GM12878 (cell line): ENCODE results near the gene CTNNA2.

Source experiments
- BHLHE40 ChIP-seq, 2 experiments: fragments of 450-650 bp in 1 of 2; IDR thresholded peaks; 2 replicates each; pipeline ENCODE4 v1.6.1; 2011 to 2017; ENCODE audit warnings: low read depth in 2 of 2, borderline replicate concordance in 1 of 2, improper control_type of control experiment in 1 of 2, low read length in 1 of 2, mild to moderate bottlenecking in 1 of 2
- HDGF ChIP-seq: fragments of 450-650 bp; IDR thresholded peaks from 2 replicates; pipeline ENCODE4 v1.6.1; 2016; ENCODE audit warnings: antibody characterized with exemption
- NFYB ChIP-seq: IDR thresholded peaks from 2 replicates; pipeline ENCODE4 v1.6.1; 2011; ENCODE audit warnings: low read depth, mild to moderate bottlenecking, low read length, improper control_type of control experiment, moderate library complexity; ENCODE audit not compliant: insufficient read depth
- POLR2A ChIP-seq: IDR thresholded peaks from 2 replicates; pipeline ENCODE4 v1.6.1; 2011; ENCODE audit warnings: low read depth, mild to moderate bottlenecking, low read length
- POU2F2 ChIP-seq: IDR thresholded peaks from 3 replicates; pipeline ENCODE4 v1.6.1; 2011; ENCODE audit warnings: low read depth, mild to moderate bottlenecking, low read length, borderline replicate concordance
- ZSCAN29 ChIP-seq: fragments of 450-650 bp; IDR thresholded peaks from 2 replicates; pipeline ENCODE4 v1.6.1; 2017; ENCODE audit warnings: mild to moderate bottlenecking, moderate library complexity
- TF ChIP-seq, protein P1 (sequence below): IDR thresholded peaks from 2 replicates; pipeline ENCODE4 v1.6.1; 2012; ENCODE audit warnings: low read depth, low read length, improper control_type of control experiment
- TF ChIP-seq, protein P2 (sequence below), 3 experiments: IDR thresholded peaks in 2 of 3; conservative IDR thresholded peaks in 1 of 3; 2 replicates each; pipeline ENCODE4 v1.5.1; 2011; ENCODE audit warnings: low read depth in 3 of 3, low read length in 3 of 3, mild to moderate bottlenecking in 3 of 3, control low read depth in 2 of 3, moderate library complexity in 2 of 3, inconsistent platforms in 1 of 3, mixed read lengths in 1 of 3; ENCODE audit not compliant: control insufficient read depth in 2 of 3, insufficient read depth in 1 of 3; ENCODE audit errors: extremely low read depth in 1 of 3
- TF ChIP-seq, protein P3 (sequence below): fragments of 450-650 bp; IDR thresholded peaks from 2 replicates; pipeline ENCODE4 v1.6.1; 2017; ENCODE audit warnings: mild to moderate bottlenecking

DNA sequence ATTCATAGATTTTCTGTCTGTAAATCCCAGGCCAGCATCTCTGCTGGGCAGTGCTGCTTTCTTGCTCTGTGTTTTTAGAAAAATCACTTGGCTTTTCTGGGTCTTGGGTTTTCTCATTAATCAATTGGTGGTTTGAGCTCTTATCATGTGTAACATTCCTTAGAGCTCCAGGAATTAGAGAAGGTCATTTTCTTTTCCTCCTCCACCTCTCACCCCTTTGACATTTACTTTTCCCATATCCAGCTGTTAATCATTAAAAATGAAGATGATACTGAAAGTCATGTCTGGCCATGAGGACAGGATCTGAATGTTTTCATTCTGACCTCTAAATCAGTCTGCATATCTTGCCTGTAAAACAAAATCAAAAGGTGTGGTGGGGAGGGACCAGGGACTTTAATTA, 680.7 kb downstream of the CTNNA2 start:
- no peak for TF ChIP-seq POLR2A
- TF ChIP-seq NFYB, result no peak
- TF ChIP-seq, protein P1, sequence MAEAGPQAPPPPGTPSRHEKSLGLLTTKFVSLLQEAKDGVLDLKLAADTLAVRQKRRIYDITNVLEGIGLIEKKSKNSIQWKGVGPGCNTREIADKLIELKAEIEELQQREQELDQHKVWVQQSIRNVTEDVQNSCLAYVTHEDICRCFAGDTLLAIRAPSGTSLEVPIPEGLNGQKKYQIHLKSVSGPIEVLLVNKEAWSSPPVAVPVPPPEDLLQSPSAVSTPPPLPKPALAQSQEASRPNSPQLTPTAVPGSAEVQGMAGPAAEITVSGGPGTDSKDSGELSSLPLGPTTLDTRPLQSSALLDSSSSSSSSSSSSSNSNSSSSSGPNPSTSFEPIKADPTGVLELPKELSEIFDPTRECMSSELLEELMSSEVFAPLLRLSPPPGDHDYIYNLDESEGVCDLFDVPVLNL, result no peak
- TF ChIP-seq HDGF, result no peak
- TF ChIP-seq POU2F2, result no peak
- TF ChIP-seq, protein P2, sequence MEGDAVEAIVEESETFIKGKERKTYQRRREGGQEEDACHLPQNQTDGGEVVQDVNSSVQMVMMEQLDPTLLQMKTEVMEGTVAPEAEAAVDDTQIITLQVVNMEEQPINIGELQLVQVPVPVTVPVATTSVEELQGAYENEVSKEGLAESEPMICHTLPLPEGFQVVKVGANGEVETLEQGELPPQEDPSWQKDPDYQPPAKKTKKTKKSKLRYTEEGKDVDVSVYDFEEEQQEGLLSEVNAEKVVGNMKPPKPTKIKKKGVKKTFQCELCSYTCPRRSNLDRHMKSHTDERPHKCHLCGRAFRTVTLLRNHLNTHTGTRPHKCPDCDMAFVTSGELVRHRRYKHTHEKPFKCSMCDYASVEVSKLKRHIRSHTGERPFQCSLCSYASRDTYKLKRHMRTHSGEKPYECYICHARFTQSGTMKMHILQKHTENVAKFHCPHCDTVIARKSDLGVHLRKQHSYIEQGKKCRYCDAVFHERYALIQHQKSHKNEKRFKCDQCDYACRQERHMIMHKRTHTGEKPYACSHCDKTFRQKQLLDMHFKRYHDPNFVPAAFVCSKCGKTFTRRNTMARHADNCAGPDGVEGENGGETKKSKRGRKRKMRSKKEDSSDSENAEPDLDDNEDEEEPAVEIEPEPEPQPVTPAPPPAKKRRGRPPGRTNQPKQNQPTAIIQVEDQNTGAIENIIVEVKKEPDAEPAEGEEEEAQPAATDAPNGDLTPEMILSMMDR (IDR thresholded peaks at IDR 0.05 in 2 of 3, conservative IDR thresholded peaks at IDR 0.05 in 1 of 3; ENCODE audit: control insufficient read depth in 2 of 3, extremely low read depth in 1 of 3, insufficient read depth in 1 of 3, low read depth in 3 of 3, low read length in 3 of 3), result no peak
- TF ChIP-seq, protein P3, sequence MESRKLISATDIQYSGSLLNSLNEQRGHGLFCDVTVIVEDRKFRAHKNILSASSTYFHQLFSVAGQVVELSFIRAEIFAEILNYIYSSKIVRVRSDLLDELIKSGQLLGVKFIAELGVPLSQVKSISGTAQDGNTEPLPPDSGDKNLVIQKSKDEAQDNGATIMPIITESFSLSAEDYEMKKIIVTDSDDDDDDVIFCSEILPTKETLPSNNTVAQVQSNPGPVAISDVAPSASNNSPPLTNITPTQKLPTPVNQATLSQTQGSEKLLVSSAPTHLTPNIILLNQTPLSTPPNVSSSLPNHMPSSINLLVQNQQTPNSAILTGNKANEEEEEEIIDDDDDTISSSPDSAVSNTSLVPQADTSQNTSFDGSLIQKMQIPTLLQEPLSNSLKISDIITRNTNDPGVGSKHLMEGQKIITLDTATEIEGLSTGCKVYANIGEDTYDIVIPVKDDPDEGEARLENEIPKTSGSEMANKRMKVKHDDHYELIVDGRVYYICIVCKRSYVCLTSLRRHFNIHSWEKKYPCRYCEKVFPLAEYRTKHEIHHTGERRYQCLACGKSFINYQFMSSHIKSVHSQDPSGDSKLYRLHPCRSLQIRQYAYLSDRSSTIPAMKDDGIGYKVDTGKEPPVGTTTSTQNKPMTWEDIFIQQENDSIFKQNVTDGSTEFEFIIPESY, result no peak
- no peak for TF ChIP-seq BHLHE40 (IDR thresholded peaks at IDR 0.05; ENCODE audit: borderline replicate concordance in 1 of 2, low read depth in 2 of 2, low read length in 1 of 2)
- no peak for TF ChIP-seq ZSCAN29
